HFFc6 (cell line): ENCODE measurements around the gene COASY. TPM values are rescaled to one million over a fixed set of nuclear protein-coding genes. Genes with fewer than 3 reads are reported as not detected.

Experiments
- DNase-seq: peaks from one replicate; pipeline ENCODE4 v3.0.0-alpha.2; 2018
- H3K27ac Mint-ChIP-seq: 2 replicates; pipeline ENCODE4 v1.8.0; 2020; ENCODE audit warnings: mild to moderate bottlenecking, mixed read lengths
- H3K27me3 Mint-ChIP-seq: 2 replicates; pipeline ENCODE4 v1.8.0; 2021; ENCODE audit warnings: mild to moderate bottlenecking, moderate library complexity, mixed read lengths; ENCODE audit not compliant: insufficient read depth
- H3K36me3 Mint-ChIP-seq: 2 replicates; pipeline ENCODE4 v1.8.0; 2021; ENCODE audit warnings: low read depth, mixed read lengths
- H3K4me1 Mint-ChIP-seq: 2 replicates; pipeline ENCODE4 v1.8.0; 2020; ENCODE audit warnings: low read depth, mixed read lengths
- H3K4me3 Mint-ChIP-seq: 2 replicates; pipeline ENCODE4 v1.8.0; 2020; ENCODE audit warnings: mild to moderate bottlenecking, moderate library complexity, mixed read lengths
- H3K9me3 Mint-ChIP-seq: 2 replicates; pipeline ENCODE4 v1.8.0; 2020; ENCODE audit warnings: mild to moderate bottlenecking, mixed read lengths
- CTCF ChIP-seq: fragments of 200-600 bp; sonication (generic); IDR thresholded peaks from 2 replicates; pipeline ENCODE4 v1.5.0; 2021; ENCODE audit warnings: antibody characterized with exemption, mild to moderate bottlenecking
- total RNA-seq, 6 experiments: library from RNA; stranded (reverse); fragmentation: NEBNext Ultra II Directional; extraction: Animal tissue kit (Norgen Biotek cat#: 25700); gene quantifications; 2 replicates in 1 of 6; 3 replicates in 5 of 6; pipeline ENCODE4 v1.2.3, GENCODE V29; 2021

Gene COASY
- total RNA-seq, 6 experiments from 2014 or later, result 64.6 to 77.6 (median 71.1) TPM

GRCh38 chr17:42562388-42563142, 617 bp downstream of the COASY start:
- Mint-ChIP-seq H3K27ac (peak overlapping the region; percentile 90), H3K4me1 (peaks cover 44% of the 10 kb centered on the region), H3K27me3 (peaks cover 2% of the 10 kb centered on the region; the same call in 1 of the 2 replicates), H3K4me3 (peak overlapping the region; percentile 92), H3K36me3 (peaks cover 29% of the 10 kb centered on the region), H3K9me3 (peaks cover 4% of the 10 kb centered on the region; the same call in 1 of the 2 replicates)
- DNase-seq, result no peak
- TF ChIP-seq CTCF, result no peak

GRCh38 chr17:42563143-42563509, 1.2 kb downstream of the COASY start:
- peak overlapping the region; percentile 92 for H3K4me3 Mint-ChIP-seq
- DNase-seq, result no peak
- peaks cover 4% of the 10 kb centered on the region; the same call in 1 of the 2 replicates for H3K9me3 Mint-ChIP-seq
- H3K36me3 Mint-ChIP-seq, result peaks cover 33% of the 10 kb centered on the region
- H3K27ac Mint-ChIP-seq, result peak overlapping the region; percentile 90
- peaks cover 50% of the 10 kb centered on the region for H3K4me1 Mint-ChIP-seq
- H3K27me3 Mint-ChIP-seq, result peaks cover 2% of the 10 kb centered on the region; the same call in 1 of the 2 replicates
- no peak for TF ChIP-seq CTCF

GRCh38 chr17:42563543-42563942, 1.6 kb downstream of the COASY start:
- Mint-ChIP-seq H3K4me3 (peak overlapping the region; percentile 92), H3K4me1 (peaks cover 51% of the 10 kb centered on the region), H3K9me3 (peaks cover 4% of the 10 kb centered on the region; the same call in 1 of the 2 replicates), H3K27ac (peak overlapping the region; percentile 90), H3K36me3 (peaks cover 33% of the 10 kb centered on the region), H3K27me3 (peaks cover 2% of the 10 kb centered on the region; the same call in 1 of the 2 replicates)
- TF ChIP-seq CTCF, result no peak
- DNase-seq, result no peak

DNA sequence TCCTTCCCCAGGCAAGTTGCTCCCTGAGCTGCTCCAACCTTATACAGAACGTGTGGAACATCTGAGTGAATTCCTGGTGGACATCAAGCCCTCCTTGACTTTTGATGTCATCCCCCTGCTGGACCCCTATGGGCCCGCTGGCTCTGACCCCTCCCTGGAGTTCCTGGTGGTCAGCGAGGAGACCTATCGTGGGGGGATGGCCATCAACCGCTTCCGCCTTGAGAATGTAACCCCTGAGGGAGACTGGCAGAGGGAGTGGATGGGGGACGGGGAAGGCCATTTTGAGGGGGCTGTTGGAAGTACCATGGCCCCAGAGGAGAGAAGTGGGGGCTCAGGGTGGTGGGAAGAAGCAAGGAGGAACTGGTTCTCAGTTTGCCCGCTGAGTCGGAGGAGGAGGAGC, 2.0 kb downstream of the COASY start:
- H3K27me3 Mint-ChIP-seq, result peaks cover 2% of the 10 kb centered on the region; the same call in 1 of the 2 replicates
- DNase-seq, result no peak
- H3K27ac Mint-ChIP-seq, result peak overlapping the region; percentile 90
- peak overlapping the region; percentile 92 for H3K4me3 Mint-ChIP-seq
- H3K4me1 Mint-ChIP-seq, result peaks cover 55% of the 10 kb centered on the region
- peaks cover 4% of the 10 kb centered on the region; the same call in 1 of the 2 replicates for H3K9me3 Mint-ChIP-seq
- peaks cover 37% of the 10 kb centered on the region for H3K36me3 Mint-ChIP-seq
- TF ChIP-seq CTCF, result no peak

GRCh38 chr17:42564815-42565522, 3.0 kb downstream of the COASY start:
- no peak overlapping the region for H3K27ac Mint-ChIP-seq
- H3K36me3 Mint-ChIP-seq, result peaks cover 47% of the 10 kb centered on the region
- no peak for TF ChIP-seq CTCF
- 0 out of 2 replicates have a peak overlapping the region, but pooled peaks have one; percentile 30 for H3K4me3 Mint-ChIP-seq
- H3K27me3 Mint-ChIP-seq, result peaks cover 3% of the 10 kb centered on the region; the same call in 1 of the 2 replicates
- no peak for DNase-seq
- peaks cover 4% of the 10 kb centered on the region; the same call in 1 of the 2 replicates for H3K9me3 Mint-ChIP-seq
- peaks cover 59% of the 10 kb centered on the region for H3K4me1 Mint-ChIP-seq
